Spleen (tissue), 7 donors: ENCODE results near the gene C2orf15.

ENCODE experiments used
- POLR2A ChIP-seq, 3 donors: fragments of 450-650 bp; IDR thresholded peaks; one replicate each; pipeline ENCODE4 v1.5.1; 2017; ENCODE audit warnings: antibody characterized with exemption in 3 of 3, mild to moderate bottlenecking in 1 of 3
- TF ChIP-seq, protein P1 (sequence below), 11 experiments: fragments of 200-600 bp in 7 of 11; fragments of 450-650 bp in 4 of 11; sonication (generic) in 4 of 11; IDR thresholded peaks in 8 of 11; conservative IDR thresholded peaks in 3 of 11; 1 replicate in 7 of 11; 2 replicates in 4 of 11; pipeline versions ENCODE4 v1.4.0 to v1.8.0; 2016 to 2021; ENCODE audit warnings: antibody characterized with exemption in 11 of 11, inconsistent platforms in 4 of 11, mild to moderate bottlenecking in 1 of 11
- donor health status: DM: no; HTN: no; CAD: no; lungs with moderate emphysema.
- donor health status: DM: no; HTN: no; CAD: no.
- donor health status: DM: no; HTN: no; CAD: no.

DNA sequence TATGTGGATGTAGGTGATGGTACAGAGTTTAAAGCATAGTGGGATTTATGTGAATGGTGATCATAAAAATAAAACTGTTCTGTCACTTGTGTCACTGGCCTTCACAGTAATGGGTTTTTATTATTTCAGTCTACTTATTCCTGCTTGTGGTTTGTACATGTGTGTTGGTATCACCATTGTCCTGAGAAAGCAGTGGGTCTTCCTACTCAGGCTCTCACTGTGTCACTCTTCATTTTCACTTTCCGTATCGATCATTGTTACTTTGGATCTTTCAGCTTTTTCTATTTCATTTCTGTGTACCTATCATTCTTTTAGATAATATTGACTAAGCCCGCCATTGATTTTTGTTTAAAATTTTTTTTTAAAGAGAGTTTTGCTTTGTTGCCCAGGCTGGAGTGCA lies 46.9 kb downstream of the C2orf15 start:
- TF ChIP-seq, protein P1, sequence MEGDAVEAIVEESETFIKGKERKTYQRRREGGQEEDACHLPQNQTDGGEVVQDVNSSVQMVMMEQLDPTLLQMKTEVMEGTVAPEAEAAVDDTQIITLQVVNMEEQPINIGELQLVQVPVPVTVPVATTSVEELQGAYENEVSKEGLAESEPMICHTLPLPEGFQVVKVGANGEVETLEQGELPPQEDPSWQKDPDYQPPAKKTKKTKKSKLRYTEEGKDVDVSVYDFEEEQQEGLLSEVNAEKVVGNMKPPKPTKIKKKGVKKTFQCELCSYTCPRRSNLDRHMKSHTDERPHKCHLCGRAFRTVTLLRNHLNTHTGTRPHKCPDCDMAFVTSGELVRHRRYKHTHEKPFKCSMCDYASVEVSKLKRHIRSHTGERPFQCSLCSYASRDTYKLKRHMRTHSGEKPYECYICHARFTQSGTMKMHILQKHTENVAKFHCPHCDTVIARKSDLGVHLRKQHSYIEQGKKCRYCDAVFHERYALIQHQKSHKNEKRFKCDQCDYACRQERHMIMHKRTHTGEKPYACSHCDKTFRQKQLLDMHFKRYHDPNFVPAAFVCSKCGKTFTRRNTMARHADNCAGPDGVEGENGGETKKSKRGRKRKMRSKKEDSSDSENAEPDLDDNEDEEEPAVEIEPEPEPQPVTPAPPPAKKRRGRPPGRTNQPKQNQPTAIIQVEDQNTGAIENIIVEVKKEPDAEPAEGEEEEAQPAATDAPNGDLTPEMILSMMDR (IDR thresholded peaks at IDR 0.05 in 8 of 11, conservative IDR thresholded peaks at IDR 0.05 in 3 of 11) = no peak
- no peak for TF ChIP-seq POLR2A (IDR thresholded peaks at IDR 0.05)
